ENCODE measurements around the gene THSD1. TPM values are rescaled to one million over a fixed set of nuclear protein-coding genes. Genes with fewer than 3 reads are reported as not detected.

Gene THSD1
- total and polyA plus RNA-seq, 9 of the 15 experiments (the other 6 are each of a cell fraction or from before 2014, with no cell fraction given): 0.01 to 0.11 (median 0.04) TPM; not detected in 2

GRCh38 chr13:52455677-52456041 lies 49.7 kb upstream of the THSD1 start (continued):
- TF ChIP-seq AFF4 (CRISPR knock-in tag; IDR thresholded peaks at IDR 0.05) (no peak), NFIC (IDR thresholded peaks at IDR 0.05) (no peak), RREB1 (CRISPR knock-in tag; IDR thresholded peaks at IDR 0.05) (no peak), SPI1 (IDR thresholded peaks at IDR 0.05; ENCODE audit: borderline replicate concordance, low read depth, low read length) (peak; percentile 69; the same call in 1 of the 2 replicates), C11orf30 (IDR thresholded peaks at IDR 0.05; ENCODE audit: low read depth) (no peak), POLR2H (tag; IDR thresholded peaks at IDR 0.05; ENCODE audit: low read depth) (no peak), CHD4 (IDR thresholded peaks at IDR 0.05; ENCODE audit: insufficient read depth, insufficient replicate concordance, low read depth, low read length, poor library complexity, severe bottlenecking) (no peak), REST (IDR thresholded peaks at IDR 0.05; ENCODE audit: borderline replicate concordance) (no peak), REST (CRISPR knock-in tag; IDR thresholded peaks at IDR 0.05; ENCODE audit: low read depth) (no peak), ZBTB1 (CRISPR knock-in tag; IDR thresholded peaks at IDR 0.05; ENCODE audit: borderline replicate concordance, low read depth) (peak; percentile 98)

All from K562 (cell line).